Activated CD8-positive, alpha-beta T cell treated with anti-CD3 and anti-CD28 coated beads for 36 hours (primary cell): ENCODE measurements around the gene JMJD1C. TPM values are rescaled to one million over a fixed set of nuclear protein-coding genes. Genes with fewer than 3 reads are reported as not detected.
A peak's percentile ranks its signal among the peaks of the same experiment; 100 is the strongest.

Experiments
- ATAC-seq: fragments of 200-7000 bp; cut with Tn5 transposase; one replicate; pipeline ENCODE4 v1.10.0; 2021; ENCODE audit warnings: mild to moderate bottlenecking, moderate library complexity
- CTCF ChIA-PET: fragments of 350-600 bp; sonication (Branson Sonifier 250); formaldehyde crosslinking; loops from one replicate; lab custom pipeline; 2021; ENCODE audit warnings: antibody characterized with exemption; lab: Charles Lee
- POLR2A ChIA-PET: fragments of 350-600 bp; sonication (Branson Sonifier 250); formaldehyde crosslinking; loops from one replicate; lab custom pipeline; 2021; ENCODE audit warnings: antibody characterized with exemption; lab: Charles Lee
- DNase-seq: peaks from one replicate; pipeline ENCODE4 v3.0.0-alpha.2; 2020
- H3K27ac Mint-ChIP-seq: one replicate; pipeline ENCODE4 v1.8.0; 2021; ENCODE audit warnings: mild to moderate bottlenecking, mixed read lengths
- H3K27me3 Mint-ChIP-seq: one replicate; pipeline ENCODE4 v1.8.0; 2021; ENCODE audit warnings: mixed read lengths
- H3K36me3 Mint-ChIP-seq: one replicate; pipeline ENCODE4 v1.8.0; 2021; ENCODE audit warnings: low read depth, mixed read lengths
- H3K4me1 Mint-ChIP-seq: one replicate; pipeline ENCODE4 v1.8.0; 2021; ENCODE audit warnings: low read depth, mixed read lengths
- H3K4me3 Mint-ChIP-seq: one replicate; pipeline ENCODE4 v1.8.0; 2021; ENCODE audit warnings: mild to moderate bottlenecking, moderate library complexity, mixed read lengths
- H3K9me3 Mint-ChIP-seq: one replicate; pipeline ENCODE4 v1.8.0; 2021; ENCODE audit warnings: mixed read lengths
- CTCF ChIP-seq: fragments of 200-600 bp; IDR thresholded peaks from one replicate; pipeline ENCODE4 v1.8.0; 2022; ENCODE audit warnings: antibody characterized with exemption, mild to moderate bottlenecking
- intact Hi-C: fragments of 100-400 bp; cut with micrococcal nuclease; formaldehyde crosslinking; loops from one replicate; pipeline ENCODE4 v1.10.0; 2022
- total RNA-seq, 2 experiments: library from RNA; stranded (reverse); gene quantifications; one replicate each; pipeline ENCODE4 v1.2.3, GENCODE V29; 2021

Gene JMJD1C
- total RNA-seq, 2 experiments from 2014 or later, result 45.2 to 48.1 TPM

- no peak for ATAC-seq
- H3K27me3 Mint-ChIP-seq, result no peaks in the 10 kb centered on the region
- ChIA-PET CTCF (interaction anchor here (0.9 to 2.9 kb wide), 6 partner anchors 8 to 38 kb away, joined by 3 to 10 read pairs (median 4); no protein-coding TSS in a partner anchor), POLR2A (interaction anchor here (1.3 to 1.8 kb wide), 2 partner anchors 11 to 14 kb away, joined by 5 to 8 read pairs; no protein-coding TSS in a partner anchor)
- no peak overlapping the region for H3K27ac Mint-ChIP-seq
- H3K4me1 Mint-ChIP-seq, result peaks cover 69% of the 10 kb centered on the region
- H3K9me3 Mint-ChIP-seq, result no peaks in the 10 kb centered on the region
- DNase-seq, result no peak
- intact Hi-C loops, result no loop called here
- TF ChIP-seq CTCF, result no peak
- H3K36me3 Mint-ChIP-seq, result peaks cover 36% of the 10 kb centered on the region
- H3K4me3 Mint-ChIP-seq, result no peak overlapping the region
Observed at GRCh38 chr10:63255316-63255715, 210.5 kb downstream of the JMJD1C start.

GRCh38 chr10:63253040-63253439 lies 212.7 kb downstream of the JMJD1C start:
- ATAC-seq, result no peak
- Mint-ChIP-seq H3K4me1 (peaks cover 49% of the 10 kb centered on the region), H3K27me3 (no peaks in the 10 kb centered on the region), H3K4me3 (no peak overlapping the region), H3K36me3 (peaks cover 34% of the 10 kb centered on the region), H3K27ac (no peak overlapping the region), H3K9me3 (no peaks in the 10 kb centered on the region)
- TF ChIP-seq CTCF, result no peak
- CTCF ChIA-PET, result no interaction called here
- no peak for DNase-seq
- intact Hi-C loops, result no loop called here
- POLR2A ChIA-PET, result no interaction called here

GRCh38 chr10:63252095-63252762 lies 213.5 kb downstream of the JMJD1C start:
- DNase-seq (no peak), ATAC-seq (no peak)
- peaks cover under 1% of the 10 kb centered on the region for H3K9me3 Mint-ChIP-seq
- TF ChIP-seq CTCF, result no peak
- H3K4me3 Mint-ChIP-seq, result no peak overlapping the region
- intact Hi-C loops, result no loop called here
- ChIA-PET POLR2A (no interaction called here), CTCF (no interaction called here)
- no peaks in the 10 kb centered on the region for H3K27me3 Mint-ChIP-seq
- peak overlapping the region; percentile 13 for H3K27ac Mint-ChIP-seq
- peaks cover 33% of the 10 kb centered on the region for H3K36me3 Mint-ChIP-seq
- H3K4me1 Mint-ChIP-seq, result peaks cover 46% of the 10 kb centered on the region

GRCh38 chr10:63250032-63250431 lies 215.7 kb downstream of the JMJD1C start:
- intact Hi-C loops, result no loop called here
- H3K27me3 Mint-ChIP-seq, result no peaks in the 10 kb centered on the region
- no peak overlapping the region for H3K27ac Mint-ChIP-seq
- H3K4me1 Mint-ChIP-seq, result peaks cover 50% of the 10 kb centered on the region
- ATAC-seq (no peak), DNase-seq (no peak)
- ChIA-PET CTCF (no interaction called here), POLR2A (no interaction called here)
- peaks cover 13% of the 10 kb centered on the region for H3K9me3 Mint-ChIP-seq
- no peak for TF ChIP-seq CTCF
- H3K4me3 Mint-ChIP-seq, result no peak overlapping the region
- peaks cover 42% of the 10 kb centered on the region for H3K36me3 Mint-ChIP-seq

- POLR2A ChIA-PET, result interaction anchor here (1.0 kb wide), 1 partner anchor 17 kb away, joined by 3 read pairs; no protein-coding TSS in a partner anchor
- H3K4me3 Mint-ChIP-seq, result no peak overlapping the region
- CTCF ChIA-PET, result no interaction called here
- no peak overlapping the region for H3K27ac Mint-ChIP-seq
- ATAC-seq (no peak), DNase-seq (no peak)
- peaks cover 44% of the 10 kb centered on the region for H3K36me3 Mint-ChIP-seq
- intact Hi-C loops, result no loop called here
- TF ChIP-seq CTCF, result no peak
- peaks cover 13% of the 10 kb centered on the region for H3K9me3 Mint-ChIP-seq
- H3K27me3 Mint-ChIP-seq, result no peaks in the 10 kb centered on the region
- peaks cover 50% of the 10 kb centered on the region for H3K4me1 Mint-ChIP-seq
Observed at GRCh38 chr10:63247771-63248170, 218.0 kb downstream of the JMJD1C start.
